ENCODE results near the gene PAPPA. TPM values are rescaled to one million over a fixed set of nuclear protein-coding genes. Genes with fewer than 3 reads are reported as not detected.

PAPPA gene
- total RNA-seq, 2 experiments from 2014 or later, result not detected

DNA sequence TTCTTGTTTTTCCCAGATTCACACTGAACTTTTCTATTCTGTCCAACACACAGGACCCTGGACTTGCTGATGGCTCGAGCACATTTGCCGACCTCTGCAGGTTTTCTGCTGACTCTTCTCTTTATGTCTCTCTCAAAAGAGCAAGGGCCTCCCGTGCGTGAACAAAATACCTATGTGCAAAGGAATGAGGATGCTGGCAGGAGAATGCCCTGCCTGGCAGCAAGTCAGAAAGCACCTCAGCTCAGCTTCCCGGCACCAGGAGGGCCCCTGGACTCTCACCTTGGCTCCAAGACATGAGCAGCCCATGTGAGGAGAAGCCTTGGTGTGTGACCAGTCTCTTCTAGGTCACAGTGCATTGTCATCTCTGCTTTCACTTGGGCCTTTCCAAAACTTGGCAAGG, 36.1 kb downstream of the PAPPA start:
- ChIA-PET POLR2A (no interaction called here), CTCF (no interaction called here)
- Mint-ChIP-seq H3K27ac (no peak overlapping the region), H3K27me3 (no peaks in the 10 kb centered on the region), H3K4me3 (no peak overlapping the region), H3K36me3 (ENCODE audit: low read depth) (no peaks in the 10 kb centered on the region), H3K9me3 (no peaks in the 10 kb centered on the region), H3K4me1 (ENCODE audit: low read depth) (no peaks in the 10 kb centered on the region)
- intact Hi-C loops (cut with micrococcal nuclease), result no loop called here
- ATAC-seq (no peak), DNase-seq (no peak)
- TF ChIP-seq CTCF (IDR thresholded peaks at IDR 0.05), result no peak

GRCh38 chr9:116190637-116191396, 37.2 kb downstream of the PAPPA start:
- ATAC-seq (no peak), DNase-seq (no peak)
- Mint-ChIP-seq H3K27me3 (no peaks in the 10 kb centered on the region), H3K9me3 (no peaks in the 10 kb centered on the region), H3K36me3 (ENCODE audit: low read depth) (no peaks in the 10 kb centered on the region), H3K4me3 (no peak overlapping the region), H3K27ac (no peak overlapping the region), H3K4me1 (ENCODE audit: low read depth) (no peaks in the 10 kb centered on the region)
- TF ChIP-seq CTCF (IDR thresholded peaks at IDR 0.05), result no peak
- ChIA-PET POLR2A (no interaction called here), CTCF (no interaction called here)
- intact Hi-C loops (cut with micrococcal nuclease), result no loop called here

GRCh38 chr9:116191576-116192415, 38.2 kb downstream of the PAPPA start:
- Mint-ChIP-seq H3K36me3 (ENCODE audit: low read depth) (no peaks in the 10 kb centered on the region), H3K4me3 (no peak overlapping the region), H3K9me3 (no peaks in the 10 kb centered on the region), H3K4me1 (ENCODE audit: low read depth) (no peaks in the 10 kb centered on the region), H3K27me3 (no peaks in the 10 kb centered on the region), H3K27ac (no peak overlapping the region)
- no peak for TF ChIP-seq CTCF (IDR thresholded peaks at IDR 0.05)
- ChIA-PET CTCF (no interaction called here), POLR2A (no interaction called here)
- no peak for DNase-seq
- intact Hi-C loops (cut with micrococcal nuclease), result no loop called here
- no peak for ATAC-seq

GRCh38 chr9:116193636-116194035, 40.0 kb downstream of the PAPPA start:
- intact Hi-C loops (cut with micrococcal nuclease), result no loop called here
- no peaks in the 10 kb centered on the region for H3K27me3 Mint-ChIP-seq
- ChIA-PET POLR2A (no interaction called here), CTCF (no interaction called here)
- ATAC-seq (no peak), DNase-seq (no peak)
- H3K4me3 Mint-ChIP-seq, result no peak overlapping the region
- H3K27ac Mint-ChIP-seq, result no peak overlapping the region
- no peaks in the 10 kb centered on the region for H3K36me3 Mint-ChIP-seq (ENCODE audit: low read depth)
- H3K4me1 Mint-ChIP-seq (ENCODE audit: low read depth), result no peaks in the 10 kb centered on the region
- H3K9me3 Mint-ChIP-seq, result no peaks in the 10 kb centered on the region
- no peak for TF ChIP-seq CTCF (IDR thresholded peaks at IDR 0.05)

- no peak overlapping the region for H3K4me3 Mint-ChIP-seq
- peaks cover 3% of the 10 kb centered on the region for H3K27me3 Mint-ChIP-seq
- no peak for TF ChIP-seq CTCF (IDR thresholded peaks at IDR 0.05)
- no peaks in the 10 kb centered on the region for H3K9me3 Mint-ChIP-seq
- no peak overlapping the region for H3K27ac Mint-ChIP-seq
- CTCF ChIA-PET, result no interaction called here
- ATAC-seq (no peak), DNase-seq (no peak)
- POLR2A ChIA-PET, result no interaction called here
- H3K36me3 Mint-ChIP-seq (ENCODE audit: low read depth), result no peaks in the 10 kb centered on the region
- no peaks in the 10 kb centered on the region for H3K4me1 Mint-ChIP-seq (ENCODE audit: low read depth)
- intact Hi-C loops (cut with micrococcal nuclease), result no loop called here
These were observed 43.2 kb downstream of the PAPPA start for GRCh38 chr9:116196806-116197205.
